GM12878 (cell line): ENCODE data around the gene CDC42EP3. TPM values are rescaled to one million over a fixed set of nuclear protein-coding genes. Genes with fewer than 3 reads are reported as not detected.
A peak's percentile ranks its signal among the peaks of the same experiment; 100 is the strongest.

Experiments used
- ATAC-seq: fragments of 200-7000 bp; cut with Tn5 transposase; 3 replicates; pipeline ENCODE4 v1.9.1; 2020; ENCODE audit warnings: mild to moderate bottlenecking, moderate library complexity
- BruUV-seq: library from RNA; stranded (reverse); fragments of 400-500 nt; replicated peaks from 2 replicates; lab custom pipeline; 2021; lab: Mats Ljungman, UMichigan
- CTCF ChIA-PET: fragments of 300-600 bp; sonication (Branson Sonifier 250); formaldehyde crosslinking; extraction: SDS; loops from one replicate; lab custom pipeline; 2021; ENCODE audit warnings: inconsistent platforms; lab: Yijun Ruan, JAX
- POLR2A ChIA-PET: fragments of 350-600 bp; formaldehyde crosslinking; extraction: SDS; loops from one replicate; lab custom pipeline; 2021; ENCODE audit warnings: inconsistent platforms; lab: Charles Lee
- RAD21 ChIA-PET: fragments of 300-600 bp; sonication (Branson Sonifier 250); formaldehyde crosslinking; loops from one replicate; lab custom pipeline; 2023; ENCODE audit warnings: antibody characterized with exemption; ENCODE audit not compliant: unreplicated experiment; lab: Charles Lee
- SMC1A ChIA-PET: fragments of 300-600 bp; sonication (Branson Sonifier 250); formaldehyde crosslinking; loops from one replicate; lab custom pipeline; 2023; ENCODE audit not compliant: unreplicated experiment, uncharacterized antibody; lab: Charles Lee
- DNase-seq: peaks from one replicate; pipeline ENCODE4 v3.0.0-alpha.2; 2011; ENCODE audit warnings: low read depth, low spot score
- FAIRE-seq: peaks from 3 replicates; lab custom pipeline; 2011; peaks lifted over from hg19 to GRCh38; lab: Jason Lieb, UNC
- H2AFZ ChIP-seq: 2 replicates; pipeline ENCODE4 v1.6.0; 2011; ENCODE audit warnings: low read depth, low read length, control low read depth; ENCODE audit not compliant: control insufficient read depth
- H3K27ac ChIP-seq: 2 replicates; pipeline ENCODE4 v1.5.1; 2011; ENCODE audit warnings: control low read depth; ENCODE audit not compliant: control insufficient read depth, insufficient read depth
- H3K27me3 ChIP-seq, 2 experiments: replicated peaks in 1 of 2; 2 replicates each; pipeline versions ENCODE4 v1.6.0 to v1.6.1; 2011; ENCODE audit warnings: low read length in 1 of 2; ENCODE audit not compliant: control insufficient read depth in 2 of 2, insufficient read depth in 2 of 2
- H3K36me3 ChIP-seq, 2 experiments: 2 replicates each; pipeline ENCODE4 v1.5.1; 2011; ENCODE audit warnings: low read length in 1 of 2; ENCODE audit not compliant: control insufficient read depth in 2 of 2, insufficient read depth in 2 of 2
- H3K4me1 ChIP-seq: 2 replicates; pipeline ENCODE4 v1.6.1; 2011; ENCODE audit warnings: mild to moderate bottlenecking, low read length, moderate library complexity, mixed read lengths; ENCODE audit not compliant: control insufficient read depth, insufficient read depth
- H3K4me2 ChIP-seq: 2 replicates; pipeline ENCODE4 v1.6.0; 2011; ENCODE audit warnings: control low read depth; ENCODE audit not compliant: control insufficient read depth, insufficient read depth
- H3K4me3 ChIP-seq: fragments of 200-600 bp; sonication (generic); 2 replicates; pipeline ENCODE4 v1.5.1; 2016
- H3K79me2 ChIP-seq: 2 replicates; pipeline ENCODE4 v1.6.0; 2011; ENCODE audit warnings: low read length; ENCODE audit not compliant: control insufficient read depth, insufficient read depth
- H3K9ac ChIP-seq: 2 replicates; pipeline ENCODE4 v1.8.0; 2011; ENCODE audit warnings: low read length, control low read depth, mixed read lengths; ENCODE audit not compliant: control insufficient read depth, insufficient read depth
- H3K9me3 ChIP-seq: replicated peaks from 3 replicates; pipeline ENCODE4 v1.5.1; 2011; ENCODE audit warnings: mild to moderate bottlenecking, low read length; ENCODE audit not compliant: control insufficient read depth, insufficient read depth
- H4K20me1 ChIP-seq: 2 replicates; pipeline ENCODE4 v1.6.0; 2011; ENCODE audit not compliant: control insufficient read depth, insufficient read depth
- BCL11A ChIP-seq: IDR thresholded peaks from 2 replicates; pipeline ENCODE4 v1.6.1; 2011; ENCODE audit warnings: low read depth, low read length
- HSF1 ChIP-seq: fragments of 150-350 bp; IDR thresholded peaks from 2 replicates; pipeline ENCODE4 v1.6.1; 2014; ENCODE audit warnings: mild to moderate bottlenecking, low read depth, low read length
- POLR2A ChIP-seq: IDR thresholded peaks from 2 replicates; pipeline ENCODE4 v1.6.1; 2011; ENCODE audit warnings: low read depth, mild to moderate bottlenecking, low read length
- SPI1 ChIP-seq: IDR thresholded peaks from 2 replicates; pipeline ENCODE4 v1.6.1; 2011; ENCODE audit warnings: low read depth, mild to moderate bottlenecking, low read length, moderate library complexity, borderline replicate concordance; ENCODE audit not compliant: insufficient read depth
- WGBS: methylation state at CpG from one replicate; pipeline ENCODE4 v1.1.6; 2016; ENCODE audit warnings: low lambda C conversion rate; ENCODE audit not compliant: insufficient replicate concordance, insufficient coverage; ENCODE audit errors: missing lambda C conversion rate; 5-methylcytosine and 5-hydroxymethylcytosine counted together
- in situ Hi-C: fragments of 300-500 bp; cut with MboI; formaldehyde crosslinking; loops from 9 replicates; pipeline ENCODE4 v1.14.3; 2018; ENCODE audit warnings: mixed read lengths
- intact Hi-C: fragments of 100-400 bp; cut with micrococcal nuclease; formaldehyde crosslinking; loops from one replicate; pipeline ENCODE4 v1.14.2; 2022; ENCODE audit not compliant: unreplicated experiment
- polyA plus RNA-seq, 11 experiments: library from polyadenylated mRNA; depleted of rRNA in 4 of 11; unstranded in 6 of 11; stranded (reverse) in 5 of 11; fragments of >200 nt; fragmentation: Nextera tagmentation in 4 of 11; fragmentation: Illumina TruSeq in 1 of 11; extraction: Ambion mirVana in 4 of 11; extraction: Trizol in 1 of 11; gene quantifications; 1 replicate in 1 of 11; 2 replicates in 10 of 11; pipeline versions ENCODE4 v1.2.1 to v1.2.3, GENCODE V29; 2011 to 2016; ENCODE audit warnings: inconsistent platforms in 2 of 11, missing spikeins in 2 of 11, low read depth in 1 of 11
- total RNA-seq, 4 experiments: library from RNA; depleted of rRNA in 3 of 4; stranded (reverse); fragments of >200 nt in 3 of 4; fragmentation: Illumina TruSeq in 1 of 4; extraction: Trizol in 1 of 4; gene quantifications; 2 replicates each; pipeline versions ENCODE4 v1.2.1 to v1.2.3, GENCODE V29; 2013 to 2021

Gene CDC42EP3
- total and polyA plus RNA-seq, 10 of the 15 experiments (the other 5 are each of a cell fraction or from before 2014, with no cell fraction given) = 11.8 to 86.9 (median 52.9) TPM

- Histone ChIP-seq H3K79me2 (peaks cover 95% of the 10 kb centered on the region), H4K20me1 (no peaks in the 10 kb centered on the region), H3K4me1 (peaks cover 52% of the 10 kb centered on the region), H3K9me3 (peaks cover 8% of the 10 kb centered on the region), H3K9ac (no peak overlapping the region), H3K27ac (peak overlapping the region; percentile 64), H3K36me3 (peaks cover 26 to 37% of the 10 kb centered on the region in 2 experiments), H3K4me3 (no peak overlapping the region), H3K27me3 (no peaks in the 10 kb centered on the region), H2AFZ (no peak overlapping the region), H3K4me2 (peak overlapping the region; percentile 14; the same call in 1 of the 2 replicates)
- RAD21 ChIA-PET = interaction anchor here (0.9 to 4.4 kb wide), 6 partner anchors 11 to 232 kb away, joined by 3 to 18 read pairs (median 4); no protein-coding TSS in a partner anchor
- intact Hi-C loops = no loop called here
- FAIRE-seq (no peak), ATAC-seq (no peak), DNase-seq (no peak)
- POLR2A ChIA-PET = interaction anchor here (1.2 kb wide), 1 partner anchor 11 kb away, joined by 6 read pairs; no protein-coding TSS in a partner anchor
- in situ Hi-C loops = no loop called here
- TF ChIP-seq HSF1 = no peak
- SMC1A ChIA-PET = interaction anchor here (0.6 to 3.1 kb wide), 14 partner anchors 9 to 233 kb away, joined by 3 to 22 read pairs (median 5); no protein-coding TSS in a partner anchor
- CTCF ChIA-PET = interaction anchor here (1.3 to 1.6 kb wide), 3 partner anchors 22 to 229 kb away, joined by 3 to 4 read pairs (median 4); no protein-coding TSS in a partner anchor
- no TSS peak for BruUV-seq
- WGBS = 51% methylated on average over 2 of the region's 2 CpGs
These were observed 23.5 kb downstream of the CDC42EP3 start for GRCh38 chr2:37647971-37648330.

- FAIRE-seq (no peak), ATAC-seq (no peak), DNase-seq (no peak)
- H3K79me2 ChIP-seq = peaks cover 87% of the 10 kb centered on the region
- CTCF ChIA-PET = interaction anchor here (1.0 to 2.2 kb wide), 3 partner anchors 45 to 231 kb away, joined by 3 to 6 read pairs (median 3); no protein-coding TSS in a partner anchor
- SMC1A ChIA-PET = interaction anchor here (1.2 to 4.1 kb wide), 7 partner anchors 8 to 231 kb away, joined by 4 to 18 read pairs (median 6); no protein-coding TSS in a partner anchor
- POLR2A ChIA-PET = interaction anchor here (0.8 to 1.3 kb wide), 2 partner anchors 20 to 27 kb away, joined by 3 to 4 read pairs; no protein-coding TSS in a partner anchor
- no peak overlapping the region; the same call in 1 of the 2 replicates for H3K27ac ChIP-seq
- RAD21 ChIA-PET = interaction anchor here (0.9 to 5.9 kb wide), 2 partner anchors 8 to 245 kb away, joined by 3 to 33 read pairs; no protein-coding TSS in a partner anchor
- no peaks in the 10 kb centered on the region for H4K20me1 ChIP-seq
- BruUV-seq = no TSS peak
- H3K36me3 ChIP-seq = peaks cover 26 to 46% of the 10 kb centered on the region in 2 experiments
- 93% methylated on average over 9 of the region's 9 CpGs for WGBS
- H3K4me3 ChIP-seq = no peak overlapping the region
- intact Hi-C loops = no loop called here
- H2AFZ ChIP-seq = no peak overlapping the region
- peak; percentile 24; the same call in 1 of the 2 replicates for TF ChIP-seq POLR2A
- TF ChIP-seq SPI1 = no peak
- TF ChIP-seq BCL11A = no peak
- no peaks in the 10 kb centered on the region for H3K27me3 ChIP-seq
- H3K4me2 ChIP-seq = no peak overlapping the region
- no peak overlapping the region for H3K9ac ChIP-seq
- in situ Hi-C loops = no loop called here
- peaks cover 8% of the 10 kb centered on the region for H3K9me3 ChIP-seq
- H3K4me1 ChIP-seq = peaks cover 32% of the 10 kb centered on the region
These were observed 25.6 kb downstream of the CDC42EP3 start for GRCh38 chr2:37645836-37646235.
